Activated gamma-delta T cell (primary cell): Measurements from ENCODE around the gene PPP1R16B.
A peak's percentile ranks its signal among the peaks of the same experiment; 100 is the strongest.

ENCODE experiments used
- DNase-seq: peaks from one replicate; lab custom pipeline; 2025; lab: John Stamatoyannopoulos, UW

PPP1R16B gene

GRCh38 chr20:38896009-38896594 is 90.6 kb downstream of the PPP1R16B start:
- DNase-seq: no peak

- DNase-seq: no peak
These were observed 91.8 kb downstream of the PPP1R16B start for GRCh38 chr20:38897267-38897666.

DNA sequence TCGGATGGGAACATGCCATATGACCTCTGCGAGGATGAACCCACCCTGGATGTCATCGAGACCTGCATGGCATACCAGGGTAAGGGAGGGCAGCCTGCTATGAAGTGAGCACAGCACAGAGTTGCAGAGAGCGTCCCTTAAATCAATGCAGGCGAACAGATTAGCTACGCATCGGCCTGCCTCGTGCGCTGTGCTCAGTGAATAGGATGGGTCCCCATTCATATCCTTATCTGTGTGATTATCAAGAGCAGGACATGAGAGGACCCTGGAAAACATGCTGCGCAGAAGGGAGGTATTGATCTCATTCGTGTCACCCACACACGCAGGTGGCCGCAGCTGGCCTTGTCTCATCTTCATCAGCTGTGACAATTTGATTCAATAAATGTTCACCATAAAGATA is 95.1 kb downstream of the PPP1R16B start:
- no peak for DNase-seq

- no peak for DNase-seq
These were observed 97.1 kb downstream of the PPP1R16B start for GRCh38 chr20:38902601-38903000.

GRCh38 chr20:38903335-38903734 is 97.8 kb downstream of the PPP1R16B start:
- no peak for DNase-seq

GRCh38 chr20:38905375-38905774 is 99.9 kb downstream of the PPP1R16B start:
- no peak for DNase-seq

DNA sequence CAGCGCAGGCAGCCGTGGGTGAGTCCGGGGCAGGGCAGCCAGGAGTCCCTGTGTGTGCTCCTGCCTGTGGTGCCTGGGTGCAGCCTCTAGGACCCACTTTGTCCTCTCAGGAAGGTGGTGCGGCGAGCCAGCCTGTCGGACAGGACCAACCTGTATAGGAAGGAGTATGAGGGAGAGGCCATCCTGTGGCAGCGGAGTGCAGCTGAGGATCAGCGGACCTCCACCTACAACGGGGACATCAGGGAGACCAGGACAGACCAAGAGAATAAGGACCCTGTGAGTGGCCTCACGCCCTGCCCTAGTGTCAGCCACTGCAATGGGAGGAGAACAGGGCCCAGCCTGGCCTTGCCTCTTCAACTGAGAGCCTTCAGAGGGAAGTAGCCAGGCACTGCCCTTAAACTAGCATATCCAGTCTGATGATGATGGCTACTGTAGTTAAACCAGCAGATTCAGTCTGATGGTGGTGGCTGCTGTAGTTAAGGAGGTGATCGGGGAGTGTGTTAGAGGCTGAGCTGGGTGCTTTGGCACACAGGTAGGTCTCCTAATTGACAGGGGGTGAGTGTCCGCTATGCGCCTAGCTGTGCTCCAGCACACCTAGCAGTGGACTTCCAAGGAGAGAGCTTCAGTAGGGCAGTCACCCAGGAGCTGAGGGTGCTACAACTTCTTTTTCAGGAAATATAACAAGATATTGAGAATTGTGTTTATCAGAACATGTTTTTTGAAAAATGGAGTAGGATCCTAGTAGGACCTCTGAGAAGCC is 102.6 kb downstream of the PPP1R16B start:
- no peak for DNase-seq

DNA sequence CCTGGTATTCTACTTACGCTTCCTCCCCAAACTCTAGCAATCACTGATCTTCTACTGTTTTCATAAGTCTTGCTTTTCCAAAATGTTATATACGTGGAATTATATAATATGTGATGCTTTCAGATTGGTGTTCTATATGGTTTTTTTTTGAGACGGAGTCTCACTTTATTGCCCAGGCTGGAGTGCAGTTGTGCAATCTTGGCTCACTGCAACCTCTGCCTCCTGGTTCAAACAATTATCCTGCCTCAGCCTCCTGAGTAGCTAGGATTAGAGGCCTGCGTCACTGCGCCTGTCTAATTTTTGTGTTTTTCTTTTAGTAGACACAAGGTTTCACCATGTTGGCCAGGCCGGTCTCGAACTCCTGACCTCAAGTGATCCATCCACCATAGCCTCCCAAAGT is 109.9 kb downstream of the PPP1R16B start:
- no peak for DNase-seq

GRCh38 chr20:38917657-38918056 is 112.2 kb downstream of the PPP1R16B start:
- no peak for DNase-seq

GRCh38 chr20:38918172-38918571 is 112.7 kb downstream of the PPP1R16B start:
- DNase-seq: no peak

DNA sequence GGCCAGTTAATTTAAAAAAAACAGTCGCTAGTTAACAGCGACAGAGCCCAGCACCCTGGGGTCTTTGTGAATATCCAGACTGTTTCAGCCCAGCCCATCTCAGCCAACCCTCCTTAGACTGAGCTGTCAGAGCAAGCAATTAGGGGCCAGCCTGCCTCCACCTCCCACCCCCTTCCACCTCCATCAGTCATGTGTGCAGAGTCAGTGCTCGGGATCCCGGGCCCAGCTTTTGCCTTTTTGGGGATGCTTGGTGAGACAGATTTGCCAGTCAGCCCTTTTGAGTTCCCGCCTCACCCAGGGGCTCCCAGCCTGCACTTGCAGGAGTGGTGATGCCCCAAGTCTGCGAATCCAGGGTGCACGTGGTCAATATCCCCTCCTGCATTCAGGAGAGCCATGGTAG is 114.2 kb downstream of the PPP1R16B start:
- DNase-seq: no peak

DNA sequence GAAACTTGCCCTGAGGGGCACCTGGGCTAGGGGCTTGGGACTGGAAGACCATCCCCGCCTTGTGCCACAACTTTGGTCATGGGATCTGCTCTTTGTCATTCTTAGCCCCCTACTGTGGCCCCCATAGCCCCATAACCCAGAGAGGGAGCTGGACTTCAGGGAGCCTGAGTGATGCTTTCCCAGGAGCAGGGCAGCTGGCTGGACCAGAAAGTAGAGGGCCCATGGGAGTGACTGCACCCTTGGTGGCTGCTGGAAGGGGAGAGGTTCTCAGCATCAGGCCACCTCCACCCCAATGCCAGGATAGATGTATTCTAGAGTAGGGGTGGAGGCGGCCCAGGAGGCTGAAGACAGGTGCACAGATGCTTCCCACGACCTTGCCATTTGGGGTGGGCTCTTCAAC is 114.9 kb downstream of the PPP1R16B start:
- no peak for DNase-seq

DNA sequence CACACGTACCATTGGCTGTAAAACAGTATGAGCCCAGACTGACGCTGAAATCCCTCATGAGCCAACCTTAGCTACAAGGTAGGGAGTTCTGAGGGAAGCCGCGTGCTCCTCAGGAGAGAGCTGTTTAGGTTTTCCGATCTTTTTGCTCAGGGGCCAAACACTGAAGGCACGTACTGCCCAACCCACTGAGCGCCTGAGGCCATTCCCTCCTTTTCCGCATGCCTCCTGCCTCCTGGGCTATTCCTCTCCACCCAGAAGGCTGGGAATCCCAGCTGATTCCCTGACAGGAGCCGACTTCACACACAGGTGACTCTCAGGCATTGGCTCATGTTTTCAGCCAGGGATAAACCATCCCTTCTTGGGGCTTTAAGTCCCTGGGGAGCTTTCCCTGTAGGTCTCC is 115.4 kb downstream of the PPP1R16B start:
- DNase-seq: no peak

- DNase-seq: no peak
These were observed 119.2 kb downstream of the PPP1R16B start for GRCh38 chr20:38924718-38925117.

- DNase-seq: peak; percentile 71
These were observed 120.8 kb downstream of the PPP1R16B start, which contains the start of gene FAM83D for GRCh38 chr20:38926142-38926933. TSS of gene FAM83D (plus strand) at chr20:38926417. CDS start at chr20:38926443, 26 bp downstream.

- DNase-seq: no peak
These were observed 121.6 kb downstream of the PPP1R16B start for GRCh38 chr20:38926934-38927616.

DNA sequence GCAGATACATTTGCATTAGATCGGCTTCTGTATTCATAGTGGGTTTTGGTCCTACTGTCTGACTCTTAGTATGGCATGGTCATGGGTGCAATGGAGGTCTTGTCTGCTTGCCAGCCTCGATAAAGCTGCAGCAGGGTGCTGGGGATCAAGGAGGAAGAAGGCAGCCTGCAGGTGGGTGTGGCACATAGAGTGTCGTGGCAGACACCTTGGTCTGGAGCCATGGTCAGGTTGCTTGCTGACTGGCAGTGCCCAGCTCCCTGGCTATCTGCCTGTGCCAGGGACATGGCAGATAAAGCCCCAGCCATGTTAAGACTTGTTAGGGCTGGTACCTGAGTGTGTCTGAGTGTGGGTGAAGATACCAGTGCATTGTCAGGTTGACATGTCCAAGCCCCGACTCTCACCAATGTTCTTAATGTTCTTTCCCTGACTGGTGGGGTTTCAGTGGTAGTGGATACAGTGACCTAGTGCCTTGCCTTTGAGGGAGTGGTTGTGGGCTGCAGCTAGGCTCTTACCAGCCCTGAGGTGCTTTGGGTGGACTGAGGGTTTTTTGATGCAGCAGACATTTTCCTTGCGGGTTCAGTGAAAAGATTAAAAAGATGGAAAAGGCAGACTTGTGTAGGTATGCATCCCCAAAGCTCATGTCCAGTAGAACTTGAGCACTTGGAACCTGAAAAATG is 122.5 kb downstream of the PPP1R16B start:
- no peak for DNase-seq

DNA sequence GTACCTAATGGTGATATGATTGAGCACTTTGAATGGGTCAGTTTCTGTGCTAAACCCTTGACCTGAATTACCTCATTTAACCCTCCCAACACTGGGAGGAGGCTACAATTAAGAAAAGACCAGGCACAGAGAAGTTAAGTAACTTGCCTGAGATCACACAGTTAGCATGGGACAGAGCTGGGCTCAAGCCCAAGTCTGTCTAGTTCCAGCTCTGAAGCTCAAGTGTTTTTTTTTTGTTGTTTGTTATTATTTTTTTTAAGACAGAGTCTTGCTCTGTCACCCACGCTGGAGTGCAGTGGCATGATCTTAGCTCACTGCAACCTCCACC is 124.7 kb downstream of the PPP1R16B start:
- no peak for DNase-seq

- DNase-seq: no peak
These were observed 126.5 kb downstream of the PPP1R16B start for GRCh38 chr20:38931984-38932383.

DNA sequence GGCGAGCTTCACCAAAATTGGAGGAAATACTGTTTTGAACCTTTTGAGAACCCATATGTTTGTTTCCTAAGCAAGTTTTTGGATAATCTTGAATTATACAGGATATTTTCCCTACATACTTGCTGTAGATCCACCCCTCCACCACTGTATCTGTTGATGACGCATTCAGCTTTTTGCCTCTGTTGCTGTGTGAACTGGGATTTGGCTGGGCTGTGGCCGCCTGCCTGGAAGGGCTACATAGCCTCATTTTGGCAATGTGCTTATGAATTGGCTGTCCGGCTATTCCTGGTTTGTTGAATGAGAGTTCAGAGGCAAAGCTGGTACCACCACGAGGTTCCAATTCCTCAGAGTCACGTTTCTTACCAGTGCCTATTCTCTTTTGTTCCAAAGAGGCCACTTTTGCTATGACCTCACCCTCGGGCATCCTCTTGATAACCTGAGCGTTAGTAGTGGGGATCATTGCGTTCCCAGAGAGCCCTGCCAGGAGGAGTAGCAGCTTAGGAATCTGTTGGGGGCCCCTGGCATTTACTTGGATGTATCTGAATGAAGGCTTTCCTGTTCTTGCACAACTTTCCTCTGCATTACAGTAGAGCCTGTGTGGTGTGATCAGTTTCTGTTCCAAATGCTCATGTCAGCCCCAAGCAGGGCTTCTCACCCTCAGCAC is 127.1 kb downstream of the PPP1R16B start:
- no peak for DNase-seq

GRCh38 chr20:38934530-38934929 is 129.0 kb downstream of the PPP1R16B start:
- DNase-seq: no peak
